Activated T-cell treated with anti-CD3 and anti-CD28 coated beads for 24 hours (primary cell): ENCODE measurements around the gene ARFRP1.

Experiments used
- DNase-seq: peaks from one replicate; pipeline ENCODE4 v3.0.0-alpha.2; 2020; ENCODE audit warnings: low read depth

The ARFRP1 gene

DNA sequence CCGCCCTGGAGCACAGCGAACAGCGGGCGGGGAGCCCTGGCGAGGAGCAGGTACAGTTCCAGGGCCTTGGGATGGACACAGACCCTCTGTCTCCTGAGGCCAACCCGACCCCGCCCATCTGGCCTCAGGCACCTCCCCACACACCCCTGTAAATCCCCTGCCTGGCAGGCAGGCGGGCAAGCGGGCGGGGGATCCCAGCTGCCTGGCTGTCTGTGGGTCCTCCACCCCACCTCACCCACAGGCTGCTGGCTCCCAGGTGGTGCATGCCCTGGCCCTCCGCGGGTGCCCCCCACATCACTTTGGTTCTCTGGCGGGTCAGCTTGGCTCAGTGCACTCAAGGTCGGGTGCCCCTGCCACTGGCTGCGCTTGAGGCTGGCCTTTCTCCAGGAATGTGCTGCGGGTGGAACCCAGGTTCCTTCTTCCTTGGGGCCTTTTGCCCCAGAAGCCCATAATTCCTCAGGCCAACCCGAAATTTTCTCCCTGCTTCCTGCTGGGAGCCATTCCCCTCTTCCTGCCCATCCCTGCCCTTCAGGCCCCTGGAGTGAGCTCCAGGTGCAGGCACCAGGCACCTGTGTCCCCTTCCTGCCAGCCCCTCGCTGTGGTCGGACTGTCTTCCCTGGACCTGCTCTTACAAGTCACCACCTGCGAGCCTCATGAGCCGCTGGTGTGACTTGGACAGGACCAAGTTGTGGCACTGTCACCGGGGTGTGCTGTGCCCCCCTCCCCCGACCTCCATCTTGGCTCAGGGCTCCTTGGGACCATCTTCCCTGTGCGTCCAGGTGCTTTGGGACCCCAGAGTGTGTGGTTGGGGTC is 16.7 kb downstream of the ARFRP1 start:
- no peak for DNase-seq

DNA sequence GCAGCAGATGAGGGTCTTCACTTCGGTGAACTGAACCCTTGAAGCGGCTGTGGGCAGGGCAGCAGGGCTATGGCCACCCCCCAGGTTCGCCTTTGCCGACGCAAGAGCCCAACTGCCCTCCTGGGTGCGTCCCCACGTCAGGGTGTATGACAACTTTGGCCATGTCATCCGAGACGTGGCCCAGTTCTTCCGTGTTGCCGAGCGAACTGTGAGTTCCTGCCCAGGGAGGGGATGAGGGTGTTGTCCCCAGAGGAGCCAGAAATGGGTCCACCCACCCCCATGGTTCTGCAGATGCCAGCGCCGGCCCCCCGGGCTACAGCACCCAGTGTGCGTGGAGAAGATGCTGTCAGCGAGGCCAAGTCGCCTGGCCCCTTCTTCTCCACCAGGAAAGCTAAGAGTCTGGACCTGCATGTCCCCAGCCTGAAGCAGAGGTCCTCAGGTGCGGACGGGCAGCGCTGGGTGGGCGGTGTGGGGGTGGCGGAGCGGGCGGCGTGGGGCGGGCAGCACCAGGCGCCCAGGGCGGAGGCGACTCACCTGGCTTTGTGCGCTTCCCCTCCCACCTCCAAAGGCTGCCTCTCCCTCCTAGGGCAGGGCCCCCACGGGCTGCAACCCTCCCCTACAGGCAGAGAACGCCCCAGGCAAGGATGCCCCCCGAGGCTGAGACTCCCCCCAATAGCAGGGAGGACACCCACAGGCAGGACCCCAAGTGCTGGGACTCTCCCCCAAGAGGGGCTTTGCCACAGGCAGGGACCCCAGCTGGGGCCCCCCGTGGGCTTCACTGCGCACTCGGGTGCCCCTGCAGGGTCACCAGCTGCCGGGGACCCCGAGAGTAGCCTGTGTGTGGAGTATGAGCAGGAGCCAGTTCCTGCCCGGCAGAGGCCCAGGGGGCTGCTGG is 17.5 kb downstream of the ARFRP1 start:
- DNase-seq, result no peak

DNA sequence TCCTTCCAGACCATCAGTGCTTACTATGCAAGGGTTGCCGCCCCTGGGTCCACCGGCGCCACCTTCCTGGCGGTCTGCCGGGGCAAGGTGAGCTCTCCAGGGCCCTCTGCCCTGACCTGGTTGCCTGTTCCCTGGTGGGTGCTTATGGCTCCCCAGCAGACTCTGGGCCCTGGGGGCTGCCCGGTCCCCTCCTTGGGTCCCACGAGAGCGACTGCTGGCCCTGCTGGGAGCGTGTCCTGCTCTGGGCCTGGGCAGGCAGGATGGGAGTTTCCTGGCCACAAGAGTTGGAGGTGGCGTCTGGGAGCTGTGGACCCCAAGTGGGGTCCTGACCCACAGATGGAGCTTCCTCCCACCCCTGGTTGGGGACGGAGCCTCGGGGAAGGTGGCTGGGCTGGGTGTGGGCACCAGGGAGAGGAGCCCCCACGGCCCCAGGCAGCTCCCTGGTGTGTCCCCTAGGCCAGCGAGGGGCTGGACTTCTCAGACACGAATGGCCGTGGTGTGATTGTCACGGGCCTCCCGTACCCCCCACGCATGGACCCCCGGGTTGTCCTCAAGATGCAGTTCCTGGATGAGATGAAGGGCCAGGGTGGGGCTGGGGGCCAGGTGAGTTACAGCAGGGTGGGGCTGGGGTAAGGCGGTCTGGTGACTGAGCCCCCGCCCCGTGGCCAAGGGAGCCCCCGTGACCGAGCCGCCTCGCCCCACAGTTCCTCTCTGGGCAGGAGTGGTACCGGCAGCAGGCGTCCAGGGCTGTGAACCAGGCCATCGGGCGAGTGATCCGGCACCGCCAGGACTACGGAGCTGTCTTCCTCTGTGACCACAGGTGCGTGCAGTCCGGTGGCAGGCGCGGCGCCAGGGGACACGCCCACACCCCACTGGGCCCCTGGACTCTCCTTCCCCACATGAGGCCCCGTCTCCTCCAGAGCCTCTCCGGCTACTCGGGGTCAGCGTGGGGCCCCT is 18.5 kb downstream of the ARFRP1 start:
- no peak for DNase-seq

GRCh38 chr20:63688228-63689045 is 19.3 kb downstream of the ARFRP1 start:
- no peak for DNase-seq

- DNase-seq, result no peak
Measured at GRCh38 chr20:63687419-63688178, 20.2 kb downstream of the ARFRP1 start.

DNA sequence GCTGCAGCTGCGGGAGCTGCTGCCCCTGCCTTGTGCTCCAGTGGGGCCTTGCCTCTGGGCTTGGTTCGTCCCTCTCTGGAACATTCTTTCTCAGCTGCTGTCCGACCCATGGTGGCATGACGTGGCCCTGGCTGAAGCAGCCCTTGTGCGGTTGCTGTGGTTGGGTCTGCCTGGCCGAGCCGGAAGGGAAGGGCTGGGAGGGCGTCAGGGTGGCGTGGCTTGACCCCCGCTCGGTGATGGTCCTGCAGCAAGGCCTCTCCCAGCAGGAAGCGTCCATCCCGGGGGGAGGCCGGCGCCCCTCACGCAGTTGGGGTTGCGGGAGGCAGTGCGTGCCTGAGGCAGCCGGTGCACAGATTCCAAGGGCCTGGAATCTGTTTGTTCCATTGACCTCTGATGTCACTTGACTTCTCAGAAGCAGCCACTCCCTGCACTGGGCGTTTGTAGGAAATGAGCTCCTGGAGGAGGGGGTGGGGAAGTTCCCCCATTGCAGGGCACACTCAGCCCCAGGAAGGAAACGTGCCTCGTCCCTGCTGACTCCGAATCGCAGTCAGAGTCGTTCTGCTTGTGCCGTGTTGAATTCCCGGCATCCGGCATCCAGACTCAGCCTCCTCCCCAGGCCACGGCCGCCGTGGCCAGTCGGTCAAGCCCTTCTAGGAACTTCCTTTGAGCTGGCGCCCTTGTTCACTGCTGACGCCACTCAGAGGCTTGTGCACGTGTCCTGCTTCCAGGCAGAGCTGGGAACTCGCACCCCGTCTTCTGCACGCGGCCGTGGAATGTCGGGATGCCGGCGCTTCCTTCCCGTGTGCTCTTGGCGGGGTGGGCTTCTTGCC is 21.1 kb downstream of the ARFRP1 start:
- no peak for DNase-seq

DNA sequence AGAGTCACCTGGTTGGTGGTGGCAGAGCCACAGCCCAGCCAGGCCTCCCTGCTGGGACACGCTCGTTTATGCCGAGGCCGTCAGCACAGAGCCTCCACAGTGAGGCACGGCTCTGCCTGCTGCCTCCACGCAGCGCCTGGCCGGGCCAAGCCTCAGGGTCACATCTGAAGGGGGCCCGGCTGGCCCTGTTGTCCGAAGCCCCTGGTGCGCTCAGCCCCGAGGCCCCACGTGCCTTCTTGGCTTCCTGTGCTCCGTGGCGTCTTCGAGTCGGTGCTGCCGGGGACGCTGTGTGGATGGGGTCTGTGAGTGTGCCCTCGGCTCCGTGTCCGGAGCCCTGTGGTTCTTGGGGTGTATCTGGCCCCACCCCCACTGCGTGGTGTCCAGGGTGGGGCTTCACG is 21.7 kb downstream of the ARFRP1 start:
- DNase-seq, result no peak

DNA sequence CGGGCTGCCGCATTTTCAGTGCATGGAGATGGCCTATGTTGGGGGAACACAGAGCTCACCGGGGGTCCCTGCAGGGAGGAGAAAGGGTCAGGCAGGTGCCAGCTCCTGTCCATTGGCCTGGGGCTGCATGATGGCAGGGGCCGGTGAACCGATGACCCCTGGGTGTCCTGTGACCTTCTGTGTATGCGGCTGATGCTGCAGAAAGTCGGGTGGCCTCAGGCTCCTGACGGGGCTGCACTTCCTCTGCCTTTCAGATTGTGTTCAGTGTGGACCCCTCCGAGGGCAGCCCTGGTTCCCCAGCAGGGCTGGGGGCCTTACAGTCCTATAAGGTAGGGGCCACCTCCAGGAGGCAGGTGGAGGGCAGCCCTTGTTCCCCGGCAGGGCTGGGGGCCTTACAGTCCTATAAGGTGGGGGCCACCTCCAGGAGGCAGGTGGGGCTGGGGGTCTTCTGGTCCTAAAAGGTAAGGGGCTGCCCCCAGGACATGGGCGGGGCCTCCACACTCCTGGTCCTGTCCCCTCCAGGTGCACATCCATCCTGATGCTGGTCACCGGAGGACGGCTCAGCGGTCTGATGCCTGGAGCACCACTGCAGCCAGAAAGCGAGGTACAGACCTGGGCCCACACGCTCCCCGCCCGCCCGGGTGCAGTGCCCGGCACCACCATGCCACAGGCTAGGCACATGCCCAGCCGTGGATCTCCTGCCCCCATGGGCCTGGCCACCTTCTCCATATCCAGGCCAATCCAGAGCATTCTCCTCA is 22.3 kb downstream of the ARFRP1 start:
- no peak for DNase-seq

GRCh38 chr20:63682384-63683139 is 25.2 kb downstream of the ARFRP1 start:
- no peak for DNase-seq

DNA sequence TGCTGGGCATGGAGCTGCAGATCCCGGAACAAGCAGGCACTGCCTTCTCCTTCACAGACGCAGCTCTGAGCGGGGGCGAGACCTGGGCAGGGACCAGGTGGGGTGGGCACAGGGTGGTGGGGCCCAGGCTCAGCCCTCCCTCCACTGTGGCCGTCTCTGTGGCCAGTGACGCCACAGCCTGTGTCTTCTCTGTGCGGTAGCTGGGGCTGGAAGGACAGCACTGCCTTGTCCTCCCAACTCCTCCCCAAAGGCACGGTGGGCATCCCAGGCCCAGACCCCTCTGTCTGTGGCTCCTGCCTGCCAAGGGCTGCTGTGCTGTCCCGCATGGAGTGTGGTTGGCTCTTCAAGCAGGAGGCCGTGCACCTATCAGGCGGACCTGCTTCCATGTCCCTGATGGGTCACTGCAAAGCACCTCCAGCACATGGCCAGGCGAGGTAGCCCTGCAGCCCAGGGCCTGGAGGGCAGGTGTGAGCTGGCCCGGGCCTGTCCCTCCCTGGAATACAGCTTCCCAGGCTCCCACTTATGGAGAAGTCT is 26.1 kb downstream of the ARFRP1 start:
- no peak for DNase-seq

- DNase-seq, result no peak
Measured at GRCh38 chr20:63680857-63681608, 26.7 kb downstream of the ARFRP1 start.

GRCh38 chr20:63680427-63680826 is 27.3 kb downstream of the ARFRP1 start:
- DNase-seq, result no peak

- no peak for DNase-seq
Measured at GRCh38 chr20:63679799-63680305, 27.9 kb downstream of the ARFRP1 start.

- no peak for DNase-seq
Measured at GRCh38 chr20:63678667-63679465, 28.9 kb downstream of the ARFRP1 start.

DNA sequence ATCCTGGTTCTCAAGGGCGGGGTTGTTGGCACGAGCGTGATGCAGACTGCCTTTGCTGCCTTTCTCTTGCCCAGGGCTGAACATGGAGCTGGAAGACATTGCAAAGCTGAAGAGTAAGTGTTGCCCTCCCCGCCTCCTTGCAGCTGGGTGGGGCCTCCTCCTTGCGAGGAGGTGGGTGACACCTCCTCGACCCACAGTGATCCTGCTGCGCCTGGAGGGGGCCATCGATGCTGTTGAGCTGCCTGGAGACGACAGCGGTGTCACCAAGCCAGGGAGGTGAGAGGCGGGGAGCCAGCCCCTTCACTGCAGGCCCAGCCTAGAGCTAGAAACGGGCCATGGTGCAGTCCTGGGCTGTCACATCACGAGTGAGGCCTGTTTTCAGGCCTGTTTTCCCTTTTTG is 29.7 kb downstream of the ARFRP1 start:
- DNase-seq, result no peak
